ENCODE results near the gene SLC15A3.

Gene SLC15A3

DNA sequence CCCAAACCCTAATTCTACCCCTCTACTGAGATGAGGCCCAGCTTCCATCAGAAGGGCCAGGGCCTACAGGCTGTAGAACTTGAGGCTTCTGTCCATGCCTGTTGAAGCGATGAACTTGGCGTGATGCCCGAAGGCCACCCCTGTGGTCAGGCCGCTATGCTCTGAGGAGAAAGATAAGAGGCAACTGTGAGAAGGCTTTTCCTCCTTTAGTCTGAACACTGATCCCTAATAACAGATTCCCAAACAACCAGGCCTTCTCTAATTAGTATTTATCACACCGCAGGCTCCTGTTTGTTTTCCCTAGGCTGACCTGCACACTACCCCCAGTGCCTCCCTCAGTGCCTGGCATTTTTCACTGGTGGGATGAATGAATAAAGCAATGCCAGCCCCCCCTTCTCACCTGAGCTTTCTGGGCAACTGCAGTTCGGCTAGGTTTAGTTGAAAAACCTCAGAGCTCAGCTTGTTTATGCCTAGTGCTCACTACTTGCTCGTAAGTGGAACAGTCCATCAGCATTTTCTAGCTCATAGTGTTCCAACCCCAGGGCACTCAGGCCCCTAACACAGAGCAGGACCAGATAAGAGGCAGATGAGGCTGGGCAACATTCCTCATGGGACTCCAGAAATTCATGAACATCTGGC, 60.8 kb downstream of the SLC15A3 start:
- H3K4me3 ChIP-seq (ENCODE audit: low read length) = no peak overlapping the region
- DNase-seq (ENCODE audit: low read depth) = no peak

DNA sequence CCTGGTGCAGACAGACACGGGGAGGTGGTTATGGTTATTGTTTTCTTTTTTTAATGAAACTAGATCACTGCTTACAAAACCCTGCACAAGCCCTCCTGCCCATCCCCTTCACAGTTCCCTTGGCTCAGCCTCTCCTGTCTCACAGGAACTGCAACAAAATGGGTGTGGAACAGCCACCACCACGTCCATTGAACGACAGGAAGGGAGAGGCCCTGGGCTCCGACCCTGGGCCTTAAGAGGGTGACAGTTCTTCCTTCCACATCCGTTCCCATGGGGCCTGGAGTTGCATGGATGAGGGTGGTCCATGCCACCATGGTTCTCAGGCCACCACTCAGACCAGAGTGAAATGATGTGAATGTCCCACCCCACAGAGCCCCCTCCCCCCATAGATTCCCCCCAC, 61.3 kb downstream of the SLC15A3 start:
- H3K4me3 ChIP-seq (ENCODE audit: low read length) = no peak overlapping the region
- no peak for DNase-seq (ENCODE audit: low read depth)
- TF ChIP-seq, protein P1, sequence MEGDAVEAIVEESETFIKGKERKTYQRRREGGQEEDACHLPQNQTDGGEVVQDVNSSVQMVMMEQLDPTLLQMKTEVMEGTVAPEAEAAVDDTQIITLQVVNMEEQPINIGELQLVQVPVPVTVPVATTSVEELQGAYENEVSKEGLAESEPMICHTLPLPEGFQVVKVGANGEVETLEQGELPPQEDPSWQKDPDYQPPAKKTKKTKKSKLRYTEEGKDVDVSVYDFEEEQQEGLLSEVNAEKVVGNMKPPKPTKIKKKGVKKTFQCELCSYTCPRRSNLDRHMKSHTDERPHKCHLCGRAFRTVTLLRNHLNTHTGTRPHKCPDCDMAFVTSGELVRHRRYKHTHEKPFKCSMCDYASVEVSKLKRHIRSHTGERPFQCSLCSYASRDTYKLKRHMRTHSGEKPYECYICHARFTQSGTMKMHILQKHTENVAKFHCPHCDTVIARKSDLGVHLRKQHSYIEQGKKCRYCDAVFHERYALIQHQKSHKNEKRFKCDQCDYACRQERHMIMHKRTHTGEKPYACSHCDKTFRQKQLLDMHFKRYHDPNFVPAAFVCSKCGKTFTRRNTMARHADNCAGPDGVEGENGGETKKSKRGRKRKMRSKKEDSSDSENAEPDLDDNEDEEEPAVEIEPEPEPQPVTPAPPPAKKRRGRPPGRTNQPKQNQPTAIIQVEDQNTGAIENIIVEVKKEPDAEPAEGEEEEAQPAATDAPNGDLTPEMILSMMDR (conservative IDR thresholded peaks at IDR 0.05; ENCODE audit: low read depth, low read length) = no peak

More for the DNA sequence above, 60.8 kb downstream of the SLC15A3 start:
- TF ChIP-seq, protein P1 (conservative IDR thresholded peaks at IDR 0.05; ENCODE audit: low read depth, low read length) = no peak

DNA sequence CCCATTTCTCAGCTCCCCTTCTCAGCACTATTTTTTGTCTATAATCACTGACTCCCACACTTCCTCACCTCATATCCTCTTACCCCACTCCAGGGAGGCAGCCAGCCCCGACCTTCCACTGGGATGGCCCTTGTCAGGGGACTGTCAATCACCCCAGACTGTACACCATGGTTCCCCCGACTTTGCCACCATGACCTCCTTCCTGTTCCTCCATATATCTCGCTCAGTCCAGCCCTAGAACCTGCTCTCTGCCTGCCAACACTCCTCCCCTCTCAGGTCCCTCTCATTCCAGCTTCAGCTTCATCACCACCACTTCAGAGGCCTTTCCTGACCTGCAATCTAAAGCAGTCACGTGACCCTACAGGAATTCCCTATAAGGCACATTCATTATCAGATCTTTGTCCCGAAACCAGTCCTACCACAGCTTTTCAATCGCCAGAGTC, 62.1 kb downstream of the SLC15A3 start:
- no peak overlapping the region for H3K4me3 ChIP-seq (ENCODE audit: low read length)
- TF ChIP-seq, protein P1 (conservative IDR thresholded peaks at IDR 0.05; ENCODE audit: low read depth, low read length) = no peak
- no peak for DNase-seq (ENCODE audit: low read depth)

DNA sequence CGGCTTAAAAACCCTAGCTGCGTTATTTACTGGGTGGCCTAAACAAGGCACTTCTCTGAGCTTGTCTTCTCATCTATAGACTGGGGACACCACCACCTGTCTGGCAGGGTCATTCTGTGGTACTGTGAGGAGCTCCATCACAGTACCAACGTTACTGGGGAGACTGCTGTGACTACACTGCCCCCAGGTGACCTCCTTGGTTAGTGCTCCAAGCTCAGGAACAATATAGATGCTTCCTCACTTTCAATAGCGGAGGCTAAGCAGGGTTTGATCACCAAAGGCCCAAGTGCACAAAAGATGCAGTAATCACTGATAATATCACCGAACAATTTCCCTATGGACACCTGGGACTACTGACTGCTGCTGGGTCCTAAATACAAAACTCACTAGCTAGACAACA, 64.4 kb downstream of the SLC15A3 start:
- TF ChIP-seq, protein P1 (conservative IDR thresholded peaks at IDR 0.05; ENCODE audit: low read depth, low read length) = peak; percentile 78
- DNase-seq (ENCODE audit: low read depth) = no peak

More for the DNA sequence above, 64.4 kb downstream of the SLC15A3 start:
- no peak overlapping the region for H3K4me3 ChIP-seq (ENCODE audit: low read length)

Data from retinal pigment epithelial cell (primary cell).